Measurements from ENCODE around the gene CRYBG3.

DNA sequence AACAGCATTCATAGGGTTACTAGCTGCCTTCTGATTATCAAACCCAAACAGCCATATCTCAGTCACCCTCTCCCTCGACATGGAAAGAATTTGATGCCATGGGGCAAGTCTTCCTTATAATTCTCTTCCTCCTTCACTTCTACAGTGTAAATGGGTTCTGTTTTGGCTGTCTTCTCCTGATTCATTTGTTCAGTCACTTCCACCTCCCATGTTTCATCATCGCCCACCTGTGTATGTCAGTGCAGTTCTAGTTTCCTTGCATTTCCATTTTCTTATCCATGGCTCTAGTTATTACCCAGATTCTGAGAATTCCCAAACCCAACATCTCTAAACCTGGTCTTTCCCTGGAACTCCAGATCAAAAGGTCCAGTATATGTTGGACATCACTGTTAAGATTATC lies 109.4 kb downstream of the CRYBG3 start:
- TF ChIP-seq, protein P1, sequence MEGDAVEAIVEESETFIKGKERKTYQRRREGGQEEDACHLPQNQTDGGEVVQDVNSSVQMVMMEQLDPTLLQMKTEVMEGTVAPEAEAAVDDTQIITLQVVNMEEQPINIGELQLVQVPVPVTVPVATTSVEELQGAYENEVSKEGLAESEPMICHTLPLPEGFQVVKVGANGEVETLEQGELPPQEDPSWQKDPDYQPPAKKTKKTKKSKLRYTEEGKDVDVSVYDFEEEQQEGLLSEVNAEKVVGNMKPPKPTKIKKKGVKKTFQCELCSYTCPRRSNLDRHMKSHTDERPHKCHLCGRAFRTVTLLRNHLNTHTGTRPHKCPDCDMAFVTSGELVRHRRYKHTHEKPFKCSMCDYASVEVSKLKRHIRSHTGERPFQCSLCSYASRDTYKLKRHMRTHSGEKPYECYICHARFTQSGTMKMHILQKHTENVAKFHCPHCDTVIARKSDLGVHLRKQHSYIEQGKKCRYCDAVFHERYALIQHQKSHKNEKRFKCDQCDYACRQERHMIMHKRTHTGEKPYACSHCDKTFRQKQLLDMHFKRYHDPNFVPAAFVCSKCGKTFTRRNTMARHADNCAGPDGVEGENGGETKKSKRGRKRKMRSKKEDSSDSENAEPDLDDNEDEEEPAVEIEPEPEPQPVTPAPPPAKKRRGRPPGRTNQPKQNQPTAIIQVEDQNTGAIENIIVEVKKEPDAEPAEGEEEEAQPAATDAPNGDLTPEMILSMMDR (IDR thresholded peaks at IDR 0.05) = no peak
- no peak for TF ChIP-seq POLR2A (IDR thresholded peaks at IDR 0.05)

All from upper lobe of left lung (tissue), 4 donors.